Stomach smooth muscle (tissue), 2 donors: ENCODE data around the gene PLXNB2.

Source experiments
- H3K27ac ChIP-seq: one replicate; pipeline ENCODE4 v1.7.0; 2013; ENCODE audit warnings: mild to moderate bottlenecking, low read length, inconsistent platforms
- H3K27me3 ChIP-seq, 2 donors: one replicate each; pipeline ENCODE4 v1.7.0; 2013; ENCODE audit warnings: low read length in 2 of 2; ENCODE audit not compliant: insufficient read depth in 2 of 2, control insufficient read depth in 1 of 2
- H3K36me3 ChIP-seq, 2 donors: one replicate each; pipeline ENCODE4 v1.7.0; 2013; ENCODE audit warnings: low read length in 2 of 2; ENCODE audit not compliant: control insufficient read depth in 2 of 2, insufficient read depth in 2 of 2
- H3K4me1 ChIP-seq: one replicate; pipeline ENCODE4 v1.7.0; 2013; ENCODE audit warnings: low read length; ENCODE audit not compliant: control insufficient read depth, insufficient read depth
- H3K4me3 ChIP-seq, 2 donors: one replicate each; pipeline ENCODE4 v1.7.0; 2013; ENCODE audit warnings: low read length in 2 of 2
- H3K9ac ChIP-seq, 2 donors: one replicate each; pipeline ENCODE4 v1.7.0; 2013; ENCODE audit warnings: low read length in 2 of 2, mild to moderate bottlenecking in 1 of 2
- H3K9me3 ChIP-seq, 2 donors: one replicate each; pipeline ENCODE4 v1.7.0; 2013; ENCODE audit warnings: low read length in 2 of 2; ENCODE audit not compliant: control insufficient read depth in 2 of 2
- donor health status: healthy.
- donor health status: Pancreatic carcinoma.

Gene PLXNB2

GRCh38 chr22:50296658-50297490 is 10.6 kb downstream of the PLXNB2 start:
- no peak overlapping the region for H3K4me3 ChIP-seq
- H3K27me3 ChIP-seq, result no peaks in the 10 kb centered on the region
- no peaks in the 10 kb centered on the region for H3K36me3 ChIP-seq
- no peaks in the 10 kb centered on the region for H3K9me3 ChIP-seq
- H3K9ac ChIP-seq, result no peak overlapping the region
- H3K27ac ChIP-seq, result peak overlapping the region; percentile 31
- H3K4me1 ChIP-seq, result peaks cover 85% of the 10 kb centered on the region

DNA sequence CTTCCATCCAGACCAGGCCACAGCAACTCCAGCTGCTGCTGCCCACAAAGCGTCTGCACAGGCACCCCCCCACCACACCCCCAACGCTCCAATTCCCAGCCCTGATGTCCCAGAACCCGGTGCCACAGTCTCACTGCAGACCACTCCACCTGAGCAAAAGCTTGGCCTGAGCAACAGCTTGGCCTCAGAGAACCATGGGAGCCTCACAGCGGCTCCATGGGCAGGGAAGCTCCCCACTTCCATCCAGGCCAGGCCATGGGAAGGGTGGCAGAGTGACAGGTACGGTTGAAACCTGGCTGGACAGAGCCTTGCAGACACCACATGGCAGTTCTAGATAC is 13.2 kb downstream of the PLXNB2 start:
- H3K4me1 ChIP-seq, result peaks cover 62% of the 10 kb centered on the region

DNA sequence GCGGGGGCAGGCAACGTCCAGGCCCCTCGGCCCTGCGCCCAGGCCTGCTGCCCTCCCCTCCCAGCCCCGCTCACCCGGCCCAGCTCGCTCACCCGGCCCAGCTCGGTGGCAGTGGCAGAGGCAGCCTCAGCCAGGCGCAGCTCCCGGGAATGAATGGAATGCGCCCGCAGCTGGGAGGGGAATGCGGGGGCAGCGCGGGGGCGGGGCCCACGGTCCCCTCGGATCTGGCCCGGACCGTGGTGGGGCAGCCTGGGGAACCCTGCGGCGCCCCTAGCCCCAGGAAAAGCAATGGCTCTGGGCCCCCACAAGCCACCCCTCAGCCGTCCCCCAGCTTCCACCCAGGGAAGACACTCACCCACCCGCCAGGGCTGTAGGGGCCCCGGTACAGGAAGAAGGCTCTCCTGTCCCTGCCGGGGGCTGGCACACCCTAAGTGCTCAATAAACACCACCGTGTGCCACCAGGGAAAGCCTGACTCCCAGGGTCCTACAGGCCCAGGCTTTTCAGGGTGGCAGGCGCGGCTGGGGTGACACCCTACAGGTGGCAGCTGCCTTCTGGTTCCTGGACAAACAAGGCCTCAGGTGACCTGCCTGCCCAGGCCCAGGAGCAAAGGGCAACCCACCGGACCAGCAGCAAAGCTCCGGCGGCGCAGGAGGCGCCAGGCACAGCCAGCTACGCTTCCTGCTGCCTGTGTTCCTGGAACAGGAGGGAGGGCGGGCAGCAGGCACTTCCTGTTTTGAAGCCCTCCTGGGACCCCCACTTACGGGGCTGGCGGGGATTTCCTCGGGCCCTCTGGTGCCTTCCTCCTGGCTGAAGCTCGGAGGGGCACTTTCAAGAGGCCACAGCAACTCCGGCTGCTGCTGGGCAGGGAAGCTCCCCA is 13.8 kb downstream of the PLXNB2 start:
- H3K36me3 ChIP-seq, result peaks cover 13 to 15% of the 10 kb centered on the region in 2 donors
- H3K4me1 ChIP-seq, result peaks cover 58% of the 10 kb centered on the region
- no peaks in the 10 kb centered on the region for H3K9me3 ChIP-seq
- H3K9ac ChIP-seq, result peak overlapping the region; percentile 36 to 60
- H3K27ac ChIP-seq, result peak overlapping the region; percentile 76
- H3K4me3 ChIP-seq, result peak overlapping the region in 1 of 2 donors; percentile 62
- no peaks in the 10 kb centered on the region for H3K27me3 ChIP-seq

More for the DNA sequence above, 13.2 kb downstream of the PLXNB2 start:
- Histone ChIP-seq H3K4me3 (no peak overlapping the region), H3K27ac (peak overlapping the region; percentile 76), H3K27me3 (no peaks in the 10 kb centered on the region), H3K9ac (peak overlapping the region; percentile 20 to 36), H3K9me3 (no peaks in the 10 kb centered on the region), H3K36me3 (peaks cover 8 to 9% of the 10 kb centered on the region in 2 donors)

DNA sequence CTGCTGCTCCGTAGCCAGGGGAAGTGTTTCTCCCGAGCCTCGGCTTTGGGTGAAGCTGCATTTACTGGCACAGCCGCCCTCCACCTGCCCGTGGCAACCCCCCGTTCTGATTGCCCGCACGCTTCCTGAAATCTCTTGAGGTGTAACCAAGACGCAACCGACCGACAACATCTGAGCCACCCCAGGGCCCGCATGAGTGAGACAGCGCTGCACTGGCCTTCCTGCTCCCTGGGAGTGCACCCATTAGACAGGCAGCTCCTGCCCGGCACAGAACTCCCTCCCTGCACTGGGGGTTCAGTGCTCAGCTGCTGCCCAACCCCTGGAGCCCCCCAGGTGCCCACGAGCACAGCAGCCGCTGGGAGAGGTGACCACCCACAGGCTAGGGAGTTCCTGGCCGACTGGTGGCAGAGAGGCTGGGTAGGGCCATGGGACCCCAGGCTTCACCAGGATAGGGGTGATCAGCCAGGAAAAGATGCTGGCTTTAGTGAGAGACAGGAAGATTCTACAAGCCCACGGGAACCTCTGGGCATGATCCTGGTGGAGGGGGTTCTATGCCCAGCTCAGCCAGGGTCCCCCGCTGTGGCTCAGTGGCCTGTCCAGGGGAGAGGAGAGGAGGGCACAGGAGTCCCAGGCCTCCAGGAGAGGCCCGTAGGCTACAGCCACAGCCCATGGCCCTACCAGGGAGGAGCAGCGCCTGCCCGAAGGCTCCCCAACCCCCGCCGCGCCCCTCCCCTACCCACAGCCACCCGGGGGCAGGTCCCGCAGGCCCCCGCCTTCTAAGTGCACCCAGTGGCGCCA is 14.6 kb downstream of the PLXNB2 start:
- H3K4me1 ChIP-seq, result peaks cover 50% of the 10 kb centered on the region
- no peaks in the 10 kb centered on the region for H3K27me3 ChIP-seq
- peaks cover 17 to 22% of the 10 kb centered on the region in 2 donors for H3K36me3 ChIP-seq
- no peaks in the 10 kb centered on the region for H3K9me3 ChIP-seq
- peak overlapping the region; percentile 25 to 62 for H3K4me3 ChIP-seq
- peak overlapping the region; percentile 76 for H3K27ac ChIP-seq
- peak overlapping the region; percentile 60 to 69 for H3K9ac ChIP-seq

- Histone ChIP-seq H3K36me3 (peaks cover 28 to 32% of the 10 kb centered on the region in 2 donors), H3K4me1 (peaks cover 30% of the 10 kb centered on the region), H3K27ac (no peak overlapping the region), H3K4me3 (no peak overlapping the region), H3K27me3 (no peaks in the 10 kb centered on the region), H3K9ac (no peak overlapping the region), H3K9me3 (no peaks in the 10 kb centered on the region)
These were observed 17.4 kb downstream of the PLXNB2 start for GRCh38 chr22:50289942-50290630.

DNA sequence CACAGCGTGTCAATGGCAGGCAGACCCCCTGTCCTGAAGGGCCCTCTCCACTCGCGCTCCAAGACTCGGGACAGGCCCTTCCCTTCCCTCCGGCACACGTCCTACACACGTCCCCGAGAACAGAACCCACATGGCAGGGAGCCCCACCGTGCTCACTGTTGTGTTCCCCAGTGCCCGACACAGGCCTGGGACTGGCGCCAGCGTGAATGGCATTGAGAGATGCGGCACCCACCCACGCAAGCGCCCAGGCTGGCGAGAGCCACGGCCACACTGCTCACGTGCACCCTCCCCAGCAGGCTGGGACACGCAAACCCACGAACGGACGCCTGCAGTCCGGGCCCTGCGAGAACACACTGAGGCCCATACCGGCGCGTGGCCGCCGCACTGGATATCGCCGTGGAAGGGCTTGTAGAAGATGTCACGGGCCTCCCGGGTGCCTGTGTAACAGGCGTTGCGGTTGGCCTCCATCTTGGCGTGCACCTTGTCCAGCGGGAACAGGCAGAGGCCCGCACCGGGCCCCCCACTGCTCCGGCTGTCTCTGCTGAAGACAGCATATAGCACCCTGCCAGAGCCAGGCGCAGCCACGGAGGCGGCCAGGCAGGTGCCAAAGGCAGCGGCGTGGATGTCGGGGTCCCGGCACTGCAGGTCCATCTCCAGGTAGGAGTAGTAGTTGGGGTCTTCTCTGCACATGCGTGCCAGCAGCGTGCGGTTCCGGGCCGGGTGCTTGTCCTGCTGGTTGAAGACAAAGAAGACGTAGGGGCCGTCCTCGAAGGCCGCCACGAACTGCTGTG is 18.1 kb downstream of the PLXNB2 start:
- peaks cover 25% of the 10 kb centered on the region for H3K4me1 ChIP-seq
- H3K36me3 ChIP-seq, result peaks cover 28 to 36% of the 10 kb centered on the region in 2 donors
- no peak overlapping the region for H3K4me3 ChIP-seq
- no peaks in the 10 kb centered on the region for H3K9me3 ChIP-seq
- H3K27ac ChIP-seq, result no peak overlapping the region
- no peaks in the 10 kb centered on the region for H3K27me3 ChIP-seq
- H3K9ac ChIP-seq, result no peak overlapping the region

- H3K36me3 ChIP-seq, result peaks cover 35 to 37% of the 10 kb centered on the region in 2 donors
- H3K9me3 ChIP-seq, result no peaks in the 10 kb centered on the region
- no peak overlapping the region for H3K4me3 ChIP-seq
- H3K4me1 ChIP-seq, result peaks cover 9% of the 10 kb centered on the region
- no peak overlapping the region for H3K9ac ChIP-seq
- H3K27ac ChIP-seq, result no peak overlapping the region
- H3K27me3 ChIP-seq, result no peaks in the 10 kb centered on the region
These were observed 19.7 kb downstream of the PLXNB2 start for GRCh38 chr22:50287731-50288130.

GRCh38 chr22:50286701-50287318 is 20.6 kb downstream of the PLXNB2 start:
- H3K27ac ChIP-seq, result no peak overlapping the region
- H3K36me3 ChIP-seq, result peaks cover 39% of the 10 kb centered on the region in 2 donors
- H3K4me3 ChIP-seq, result no peak overlapping the region
- H3K4me1 ChIP-seq, result peaks cover 11% of the 10 kb centered on the region
- H3K9ac ChIP-seq, result no peak overlapping the region
- no peaks in the 10 kb centered on the region for H3K9me3 ChIP-seq
- H3K27me3 ChIP-seq, result no peaks in the 10 kb centered on the region

GRCh38 chr22:50286275-50286674 is 21.2 kb downstream of the PLXNB2 start:
- H3K4me1 ChIP-seq, result peaks cover 11% of the 10 kb centered on the region
- H3K4me3 ChIP-seq, result no peak overlapping the region
- no peak overlapping the region for H3K27ac ChIP-seq
- H3K36me3 ChIP-seq, result peaks cover 44 to 45% of the 10 kb centered on the region in 2 donors
- no peak overlapping the region for H3K9ac ChIP-seq
- no peaks in the 10 kb centered on the region for H3K9me3 ChIP-seq
- H3K27me3 ChIP-seq, result no peaks in the 10 kb centered on the region
